Endothelial cell of umbilical vein (primary cell): Measurements from ENCODE around the gene GADL1. TPM values are rescaled to one million over a fixed set of nuclear protein-coding genes. Genes with fewer than 3 reads are reported as not detected.

Experiments used
- BruUV-seq: library from RNA; stranded (reverse); fragments of 400-500 nt; replicated peaks from 2 replicates; lab custom pipeline; 2021; lab: Mats Ljungman, UMichigan
- CTCF ChIA-PET: fragments of 300-600, 350-600 bp; sonication (Branson Sonifier 250); formaldehyde crosslinking; loops from one replicate; lab custom pipeline; 2021; ENCODE audit warnings: antibody characterized with exemption, inconsistent platforms; lab: Charles Lee
- POLR2A ChIA-PET: fragments of 300-600, 350-600 bp; sonication (Branson Sonifier 250); formaldehyde crosslinking; loops from one replicate; lab custom pipeline; 2021; ENCODE audit warnings: antibody characterized with exemption, inconsistent platforms; lab: Charles Lee
- DNase-seq: peaks from one replicate; pipeline ENCODE4 v3.0.0-alpha.2; 2011; ENCODE audit warnings: low read depth, low spot score
- FAIRE-seq: peaks from 2 replicates; lab custom pipeline; 2011; peaks lifted over from hg19 to GRCh38; lab: Jason Lieb, UNC
- H2AFZ ChIP-seq: 2 replicates; pipeline ENCODE4 v1.6.0; 2012; ENCODE audit warnings: low read depth, low read length, control low read depth, inconsistent platforms
- H3K27ac ChIP-seq: 2 replicates; pipeline ENCODE4 v1.5.1; 2011; ENCODE audit warnings: low read depth, mild to moderate bottlenecking, control low read depth, low read length, moderate library complexity; ENCODE audit not compliant: insufficient read depth
- H3K27me3 ChIP-seq, 2 experiments: 2 replicates each; pipeline versions ENCODE4 v1.6.0 to v1.6.1; 2011; ENCODE audit warnings: low read length in 2 of 2, mixed read lengths in 1 of 2; ENCODE audit not compliant: control insufficient read depth in 2 of 2, insufficient read depth in 2 of 2
- H3K36me3 ChIP-seq, 2 experiments: 2 replicates in 1 of 2; 3 replicates in 1 of 2; pipeline ENCODE4 v1.5.1; 2011; ENCODE audit warnings: low read length in 2 of 2, mild to moderate bottlenecking in 1 of 2, moderate library complexity in 1 of 2; ENCODE audit not compliant: control insufficient read depth in 2 of 2, insufficient read depth in 2 of 2; ENCODE audit errors: extremely low read depth in 1 of 2
- H3K4me1 ChIP-seq: 3 replicates; pipeline ENCODE4 v1.5.1; 2011; ENCODE audit warnings: mild to moderate bottlenecking, low read length; ENCODE audit not compliant: control insufficient read depth, insufficient read depth; ENCODE audit errors: extremely low read depth
- H3K4me2 ChIP-seq: 2 replicates; pipeline ENCODE4 v1.6.1; 2011; ENCODE audit warnings: low read length, control low read depth, mixed read lengths; ENCODE audit not compliant: insufficient read depth
- H3K4me3 ChIP-seq, 3 experiments: fragments of 200-600 bp in 1 of 3; sonication (generic), shearing (Covaris generic) in 1 of 3; replicated peaks in 1 of 3; 2 replicates each; pipeline ENCODE4 v1.5.1; 2011 to 2016; ENCODE audit warnings: control low read depth in 3 of 3, low read length in 3 of 3, mild to moderate bottlenecking in 2 of 3, inconsistent platforms in 1 of 3, low read depth in 1 of 3, moderate library complexity in 1 of 3; ENCODE audit not compliant: insufficient read depth in 1 of 3
- H3K79me2 ChIP-seq: 2 replicates; pipeline ENCODE4 v1.6.0; 2012; ENCODE audit warnings: low read length, inconsistent platforms; ENCODE audit not compliant: control insufficient read depth, insufficient read depth
- H3K9ac ChIP-seq: replicated peaks from 2 replicates; pipeline ENCODE3; 2011; ENCODE audit warnings: low read length, control low read depth; ENCODE audit not compliant: insufficient read depth; ENCODE audit errors: extremely low read depth
- H3K9me1 ChIP-seq: replicated peaks from 3 replicates; pipeline ENCODE4 v1.6.0; 2011; ENCODE audit warnings: mild to moderate bottlenecking, low read length; ENCODE audit not compliant: control insufficient read depth, insufficient read depth; ENCODE audit errors: extremely low read depth
- H3K9me3 ChIP-seq: replicated peaks from 2 replicates; pipeline ENCODE4 v1.5.1; 2012; ENCODE audit warnings: low read length, inconsistent platforms; ENCODE audit not compliant: control insufficient read depth, insufficient read depth
- H4K20me1 ChIP-seq: replicated peaks from 2 replicates; pipeline ENCODE3; 2011; ENCODE audit warnings: mild to moderate bottlenecking, low read length; ENCODE audit not compliant: control insufficient read depth, insufficient read depth; ENCODE audit errors: extremely low read depth
- CTCF ChIP-seq, 2 donors: IDR thresholded peaks; 1 replicate in 1 of 2; 2 replicates in 1 of 2; pipeline ENCODE4 v1.5.1; 2011; ENCODE audit warnings: low read length in 2 of 2, mild to moderate bottlenecking in 2 of 2, moderate library complexity in 2 of 2, control low read depth in 1 of 2, inconsistent platforms in 1 of 2, low read depth in 1 of 2; ENCODE audit not compliant: insufficient read depth in 1 of 2; ENCODE audit errors: extremely low read depth in 1 of 2
- EZH2 ChIP-seq: IDR thresholded peaks from 2 replicates; pipeline ENCODE4 v1.6.1; 2012; ENCODE audit warnings: borderline replicate concordance, low read depth, mild to moderate bottlenecking, moderate library complexity, low read length, inconsistent platforms; ENCODE audit not compliant: severe bottlenecking
- FOS ChIP-seq: IDR thresholded peaks from 2 replicates; pipeline ENCODE4 v1.6.1; 2011; ENCODE audit warnings: mild to moderate bottlenecking, low read length, moderate library complexity, borderline replicate concordance; ENCODE audit not compliant: insufficient read depth
- GATA2 ChIP-seq: IDR thresholded peaks from 2 replicates; pipeline ENCODE4 v1.7.0; 2011; ENCODE audit warnings: low read depth, mild to moderate bottlenecking, moderate library complexity, mixed read lengths, low read length; ENCODE audit not compliant: insufficient read length, insufficient read depth
- JUN ChIP-seq: IDR thresholded peaks from 2 replicates; pipeline ENCODE4 v1.6.1; 2011; ENCODE audit warnings: borderline replicate concordance, low read depth; ENCODE audit not compliant: insufficient read length, insufficient read depth
- MAX ChIP-seq: IDR thresholded peaks from 2 replicates; pipeline ENCODE4 v1.6.1; 2011; ENCODE audit not compliant: insufficient read depth, insufficient read length
- MYC ChIP-seq: IDR thresholded peaks from one replicate; pipeline ENCODE4 v1.6.1; 2011; ENCODE audit warnings: mild to moderate bottlenecking, low read depth, low read length
- POLR2A ChIP-seq: IDR thresholded peaks from 2 replicates; pipeline ENCODE4 v1.6.1; 2012; ENCODE audit warnings: low read depth, mild to moderate bottlenecking, control low read depth, low read length
- POLR2AphosphoS5 ChIP-seq: IDR thresholded peaks from 2 replicates; pipeline ENCODE4 v1.6.1; 2012; ENCODE audit warnings: low read depth, mild to moderate bottlenecking, control low read depth, low read length, moderate library complexity; ENCODE audit not compliant: insufficient read depth
- dilution Hi-C: fragments of 300-500 bp; cut with MboI; formaldehyde crosslinking; loops from one replicate; pipeline ENCODE4 v1.15.0; 2019; ENCODE audit warnings: low sequenced_read_pairs; ENCODE audit not compliant: extremely low pct_ligation_motif_present
- intact Hi-C: fragments of 100-400 bp; cut with micrococcal nuclease; formaldehyde crosslinking; loops from one replicate; pipeline ENCODE4 v1.10.0; 2022
- polyA plus RNA-seq, 4 experiments: library from polyadenylated mRNA; depleted of rRNA in 3 of 4; stranded (reverse) in 3 of 4; unstranded in 1 of 4; fragments of >200 nt; gene quantifications; 2 replicates each; pipeline versions ENCODE4 v1.2.1 to v1.2.3, GENCODE V29; 2011 to 2012; ENCODE audit warnings: missing spikeins in 1 of 4
- total RNA-seq: library from RNA; stranded (reverse); gene quantifications from 2 replicates; pipeline ENCODE4 v1.2.3, GENCODE V29; 2021

The GADL1 gene
- total and polyA plus RNA-seq, 2 donors (not counting 3 experiments of a cell fraction or from before 2014, with no cell fraction given) = not detected

GRCh38 chr3:30862004-30862403 is 32.5 kb downstream of the GADL1 start:
- Histone ChIP-seq H3K4me2 (no peak overlapping the region), H3K9me1 (no peaks in the 10 kb centered on the region), H3K9ac (no peak overlapping the region), H2AFZ (no peak overlapping the region), H3K27me3 (peaks cover 20 to 28% of the 10 kb centered on the region in 2 experiments), H3K4me1 (no peaks in the 10 kb centered on the region), H4K20me1 (no peaks in the 10 kb centered on the region), H3K27ac (no peak overlapping the region), H3K36me3 (no peaks in the 10 kb centered on the region), H3K9me3 (no peaks in the 10 kb centered on the region), H3K79me2 (no peaks in the 10 kb centered on the region), H3K4me3 (no peak overlapping the region)
- BruUV-seq = no TSS peak
- dilution Hi-C loops = no loop called here
- FAIRE-seq (no peak), DNase-seq (no peak)
- TF ChIP-seq CTCF (IDR thresholded peaks at IDR 0.05; ENCODE audit: extremely low read depth in 1 of 2, insufficient read depth in 1 of 2, low read depth in 1 of 2, low read length in 2 of 2) = no peak
- TF ChIP-seq MYC = no peak
- no peak for TF ChIP-seq JUN
- no peak for TF ChIP-seq MAX
- TF ChIP-seq EZH2 = no peak
- no peak for TF ChIP-seq FOS
- TF ChIP-seq POLR2A = no peak
- TF ChIP-seq POLR2AphosphoS5 = no peak
- no peak for TF ChIP-seq GATA2
- CTCF ChIA-PET = interaction anchor here (1.3 kb wide), 1 partner anchor 9 kb away, joined by 4 read pairs; no protein-coding TSS in a partner anchor
- intact Hi-C loops = no loop called here
- POLR2A ChIA-PET = no interaction called here
